IPS DF 19.7 (cell line): Measurements from ENCODE around the gene SHISA9.

Experiments used
- DNase-seq: peaks from one replicate; pipeline ENCODE4 v3.0.0-alpha.2; 2013; ENCODE audit warnings: low read depth, low spot score

SHISA9 gene

DNA sequence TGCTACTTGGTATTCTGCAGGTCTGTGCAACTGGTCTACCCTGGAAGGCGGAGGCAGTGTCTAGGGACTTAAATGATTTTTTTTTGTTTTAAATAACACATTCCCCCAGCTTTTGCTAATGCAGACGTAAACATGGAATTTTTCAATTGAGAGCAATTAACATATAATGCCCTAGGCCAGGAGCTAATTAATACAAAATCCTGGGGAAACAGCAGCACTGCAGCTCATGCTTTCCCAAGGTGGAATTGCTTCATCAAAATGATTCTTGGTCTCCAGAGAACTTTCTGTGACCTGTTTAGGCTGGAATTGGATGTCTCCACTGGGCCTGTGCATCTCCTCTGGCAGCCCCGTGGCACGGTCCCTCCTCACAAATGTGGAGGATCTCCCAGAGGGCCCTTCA lies 50.6 kb downstream of the SHISA9 start:
- no peak for DNase-seq

DNA sequence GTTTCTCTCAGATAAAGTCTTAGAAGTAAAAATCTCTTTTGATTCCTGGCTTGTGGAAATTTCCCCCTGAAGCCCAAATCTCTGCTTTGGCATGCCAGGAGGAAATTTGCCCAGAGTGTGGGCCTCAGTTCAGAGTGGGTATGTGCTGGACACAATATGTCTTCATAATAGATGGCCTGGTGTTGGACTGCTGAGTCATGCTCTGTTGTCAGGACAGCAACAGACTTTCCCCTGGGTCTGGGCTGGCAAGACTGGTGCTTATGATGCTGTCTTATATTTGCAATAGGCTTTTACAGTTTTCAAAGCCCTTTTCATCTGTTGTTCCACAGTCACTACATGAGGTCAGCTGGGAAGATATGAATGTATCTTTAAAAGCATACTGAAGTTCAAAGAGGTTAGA lies 57.0 kb downstream of the SHISA9 start:
- DNase-seq: no peak

DNA sequence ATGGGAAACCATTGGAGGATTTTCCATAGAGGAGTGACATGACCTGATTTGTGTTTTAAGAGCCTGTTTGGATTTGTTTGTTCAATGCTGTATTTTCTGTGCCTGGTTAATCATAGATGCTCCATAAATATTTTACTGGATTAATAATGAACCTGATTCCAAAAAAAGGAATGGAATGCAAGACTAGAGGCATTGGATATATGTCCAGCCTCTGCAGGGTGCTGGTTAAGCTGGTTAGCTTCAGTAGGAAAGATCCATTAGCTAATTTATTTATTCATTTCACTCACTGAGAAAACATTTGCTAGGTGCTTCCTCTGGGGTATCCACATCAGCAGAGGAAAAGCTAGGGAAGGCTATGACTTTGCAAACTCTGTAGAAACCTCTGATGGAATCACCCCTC lies 57.7 kb downstream of the SHISA9 start:
- DNase-seq: no peak

DNA sequence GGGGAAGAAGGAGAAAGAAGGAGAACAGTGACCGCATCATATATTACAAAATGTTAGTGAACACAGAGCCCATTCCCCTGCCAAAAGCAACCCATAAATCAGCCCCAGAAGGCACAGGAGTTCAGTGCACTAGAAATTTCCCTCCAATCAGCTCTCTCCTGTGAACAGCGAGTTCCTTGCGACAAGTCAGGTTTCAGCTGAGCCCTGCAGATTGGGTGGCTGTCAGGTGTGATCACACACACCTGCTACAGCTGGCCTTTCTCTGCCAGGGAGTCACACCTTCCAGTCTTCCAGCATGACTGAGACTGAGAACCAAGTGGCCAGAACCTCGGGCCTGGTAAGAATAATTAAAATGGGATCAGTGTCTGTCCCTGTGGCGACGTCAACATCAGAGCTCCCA lies 60.2 kb downstream of the SHISA9 start:
- DNase-seq: no peak

DNA sequence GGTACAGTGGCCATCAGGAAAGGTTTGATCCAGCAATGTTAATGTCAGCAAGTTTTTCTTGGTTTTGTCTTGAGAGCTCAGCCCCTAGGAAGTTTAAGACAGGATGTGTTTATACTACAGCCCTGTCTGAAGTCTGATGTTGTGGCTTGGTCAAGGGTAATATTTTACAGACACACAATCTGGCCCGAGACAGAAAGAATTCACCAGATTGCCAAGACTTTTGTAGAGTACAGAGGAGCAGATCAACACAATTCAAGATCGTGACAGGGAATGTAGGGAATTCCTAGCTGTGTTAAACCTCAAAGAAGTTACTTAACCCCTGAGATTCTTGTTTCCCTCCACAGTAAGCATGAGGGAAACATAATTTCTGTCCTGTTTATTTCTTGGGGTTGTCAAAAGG lies 63.1 kb downstream of the SHISA9 start:
- no peak for DNase-seq

DNA sequence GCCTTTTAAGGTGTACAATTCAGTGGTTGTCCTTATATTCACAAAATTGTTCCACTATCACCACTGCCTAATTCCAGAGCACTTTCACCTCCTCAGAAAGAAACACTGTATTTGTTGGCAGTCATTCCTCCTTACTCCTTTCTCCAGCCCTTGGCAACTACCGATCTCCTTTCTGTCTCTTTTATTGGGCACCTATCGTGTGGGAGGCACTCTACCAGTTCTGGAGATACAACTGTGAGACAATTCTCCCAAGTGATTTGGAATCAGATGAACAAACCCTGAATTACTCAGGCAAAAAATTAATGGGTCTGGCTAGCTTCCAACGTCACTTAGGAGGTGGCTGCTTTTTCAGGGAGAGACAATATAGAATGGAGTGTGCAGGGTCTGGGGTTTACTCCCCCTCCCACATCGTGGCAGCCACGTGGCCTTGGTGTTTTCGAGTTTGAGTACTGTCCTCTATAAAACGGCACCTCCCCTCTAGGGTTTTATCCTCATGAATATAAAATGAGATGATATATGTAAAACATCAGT lies 63.9 kb downstream of the SHISA9 start:
- no peak for DNase-seq

DNA sequence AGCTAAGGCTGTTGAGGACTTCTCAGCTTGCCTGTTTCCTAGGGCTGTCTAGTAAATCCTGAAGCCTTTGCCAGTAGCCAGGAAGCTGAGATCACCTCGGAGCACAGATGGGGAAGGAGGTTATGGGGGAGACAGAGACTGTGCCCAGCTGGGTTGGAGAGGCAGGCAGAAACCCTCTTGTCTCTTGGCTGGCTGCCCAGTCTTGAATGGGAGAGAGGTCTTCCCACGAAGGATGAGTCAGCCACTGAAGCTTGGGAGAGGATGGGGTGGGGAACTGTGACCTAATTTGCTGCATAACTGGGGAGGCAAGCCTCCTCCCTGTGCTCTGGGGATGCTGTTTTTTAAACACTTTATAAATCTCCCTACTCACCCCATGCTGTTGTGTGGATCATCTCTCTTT lies 69.8 kb downstream of the SHISA9 start:
- DNase-seq: no peak

DNA sequence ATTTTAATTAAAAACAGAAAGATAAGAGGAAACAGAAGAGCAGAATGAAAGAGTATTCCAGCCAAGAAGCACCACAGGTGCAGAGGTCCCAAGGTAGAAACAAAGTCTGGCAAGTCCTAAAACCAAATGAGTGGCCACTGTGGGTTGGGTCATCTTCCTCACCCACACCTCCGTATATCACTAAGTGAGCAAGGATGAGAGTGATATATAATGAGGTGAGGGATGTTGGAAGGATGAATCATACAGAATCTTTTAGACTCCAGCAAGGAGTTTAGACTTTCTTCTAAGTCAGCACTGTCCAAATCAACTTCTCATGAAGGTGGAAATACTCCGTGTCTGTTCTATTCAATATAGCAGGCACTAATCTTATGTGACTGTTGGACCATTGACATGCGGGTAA lies 70.8 kb downstream of the SHISA9 start:
- DNase-seq: no peak

DNA sequence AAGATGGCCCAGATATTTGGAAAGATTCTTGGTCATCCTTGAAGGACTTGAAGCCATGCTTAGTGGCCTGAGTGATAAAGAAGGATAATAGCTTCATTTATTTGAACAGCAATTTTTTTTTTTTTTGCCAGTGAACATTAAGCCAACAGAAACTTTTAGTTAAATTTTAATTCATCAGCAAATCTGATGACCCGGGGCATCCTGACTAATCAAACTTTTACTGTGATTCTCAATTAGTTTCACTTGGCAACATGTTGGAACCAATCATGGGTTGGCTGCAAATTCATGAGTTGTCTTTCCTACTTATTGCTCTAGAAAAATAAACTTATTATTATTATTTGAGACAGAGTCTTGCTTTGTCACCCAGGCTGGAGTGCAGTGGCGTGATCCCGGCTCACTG lies 74.4 kb downstream of the SHISA9 start:
- no peak for DNase-seq

DNA sequence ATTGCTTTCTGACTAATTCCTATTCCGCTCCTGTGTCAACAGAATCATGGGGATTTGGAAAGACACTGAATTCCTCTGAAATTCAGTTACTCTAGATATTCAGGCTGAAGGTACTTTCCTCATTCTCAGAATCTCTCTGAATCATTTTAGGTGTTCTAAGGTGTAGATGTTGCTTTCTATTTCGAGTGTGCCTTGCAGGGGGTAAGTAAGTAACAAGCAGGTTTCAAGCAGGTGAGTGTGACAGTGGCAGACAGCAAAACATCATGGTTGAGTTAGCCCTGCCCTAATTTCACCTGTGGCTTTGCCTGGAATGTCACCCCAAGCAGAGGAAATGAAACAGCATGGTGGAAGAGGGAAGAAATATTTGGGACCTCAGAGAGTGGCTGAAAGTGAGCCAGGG lies 75.1 kb downstream of the SHISA9 start:
- DNase-seq: no peak

DNA sequence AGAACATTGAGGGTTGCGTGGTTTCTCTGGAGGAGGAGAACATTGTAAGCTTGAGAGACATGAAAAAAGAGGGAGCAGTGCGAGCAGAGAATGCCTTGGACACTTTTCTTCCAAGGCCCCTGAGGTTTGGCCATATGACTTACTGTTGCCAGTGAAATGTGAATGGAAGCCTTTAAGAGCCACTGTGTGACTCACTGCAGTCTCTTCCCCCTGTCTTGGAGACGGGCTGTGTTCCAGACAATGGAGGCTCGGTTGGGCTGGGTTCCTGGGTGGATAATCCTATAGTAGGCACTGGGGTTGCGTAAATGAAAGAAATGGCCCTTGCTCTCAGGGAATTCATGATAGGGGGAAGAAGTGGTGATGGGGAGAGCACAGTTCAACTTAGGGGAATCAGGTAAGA lies 75.5 kb downstream of the SHISA9 start:
- no peak for DNase-seq

DNA sequence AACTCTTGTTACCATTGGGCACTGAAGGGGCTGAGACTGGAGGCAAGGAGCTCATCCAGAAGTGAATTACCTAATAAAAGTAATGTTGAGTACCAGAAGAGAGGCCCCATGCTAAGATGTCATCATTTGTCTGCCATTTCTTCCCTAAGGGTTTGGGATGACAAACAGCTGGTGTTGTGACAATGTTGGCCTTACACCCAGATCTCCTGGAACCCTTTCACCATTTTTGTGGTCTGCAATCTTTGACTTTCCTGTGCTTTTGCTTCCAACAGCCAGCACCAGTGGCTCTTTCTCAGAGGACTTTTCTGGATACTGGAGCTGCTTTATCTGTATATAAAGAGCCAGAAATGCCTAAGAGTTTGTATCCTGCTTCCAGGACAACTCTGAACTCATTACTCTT lies 84.1 kb downstream of the SHISA9 start:
- DNase-seq: no peak

DNA sequence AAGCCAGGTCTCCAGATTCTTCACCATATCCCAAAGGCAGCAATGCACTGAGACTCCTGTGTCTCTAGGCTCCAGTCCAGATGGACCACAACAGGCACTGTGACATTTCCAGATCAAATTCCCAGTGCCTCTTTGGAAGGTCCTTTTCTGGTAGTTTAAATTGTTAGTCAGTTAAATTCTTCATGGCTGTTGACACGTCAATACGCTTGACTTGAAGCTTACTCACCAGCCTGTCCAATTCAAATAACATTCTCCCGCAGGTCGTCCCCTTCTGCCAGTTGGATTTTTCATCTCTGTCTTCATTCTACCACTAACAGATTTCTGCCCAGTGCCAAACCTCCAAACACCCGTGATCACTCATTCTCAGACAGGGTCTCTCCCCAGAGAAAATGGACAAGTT lies 86.7 kb downstream of the SHISA9 start:
- no peak for DNase-seq

DNA sequence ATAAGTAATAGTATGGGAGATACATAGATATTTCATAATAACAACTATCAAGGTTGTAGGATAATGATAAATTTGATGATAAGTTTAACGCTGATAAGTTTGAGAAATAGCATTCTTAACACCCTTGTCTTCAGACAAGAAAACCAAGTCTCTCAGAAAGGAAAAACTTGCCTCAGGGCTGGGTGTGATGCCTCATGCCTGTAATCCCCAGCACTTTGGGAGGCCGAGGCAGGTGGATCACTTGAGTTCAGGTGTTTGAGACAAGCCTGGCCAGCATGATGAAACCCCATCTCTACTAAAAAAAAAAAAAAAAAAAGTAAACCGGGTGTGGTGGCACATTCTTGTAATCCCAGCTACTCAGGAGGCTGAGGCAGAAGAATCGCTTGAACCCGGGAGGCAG lies 90.7 kb downstream of the SHISA9 start:
- DNase-seq: no peak

DNA sequence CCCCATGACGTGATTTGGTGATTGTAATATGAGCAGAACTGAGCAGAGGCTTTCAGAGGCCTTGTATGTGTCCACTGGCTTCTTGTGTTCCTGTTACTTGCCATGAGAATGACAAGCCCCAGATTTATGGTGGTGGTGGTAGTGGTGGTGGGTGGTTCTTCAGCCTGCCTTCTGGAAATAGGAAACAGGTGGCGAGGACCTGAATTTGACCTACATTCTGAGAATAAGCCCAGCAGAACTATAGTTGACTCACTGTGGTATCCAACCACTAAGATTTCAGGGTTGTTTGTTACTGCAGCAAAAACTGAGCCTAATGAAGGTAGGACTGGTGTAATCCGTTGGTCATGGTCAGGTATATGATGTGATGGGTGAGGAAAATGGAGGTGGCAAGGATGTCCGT lies 93.0 kb downstream of the SHISA9 start:
- no peak for DNase-seq

DNA sequence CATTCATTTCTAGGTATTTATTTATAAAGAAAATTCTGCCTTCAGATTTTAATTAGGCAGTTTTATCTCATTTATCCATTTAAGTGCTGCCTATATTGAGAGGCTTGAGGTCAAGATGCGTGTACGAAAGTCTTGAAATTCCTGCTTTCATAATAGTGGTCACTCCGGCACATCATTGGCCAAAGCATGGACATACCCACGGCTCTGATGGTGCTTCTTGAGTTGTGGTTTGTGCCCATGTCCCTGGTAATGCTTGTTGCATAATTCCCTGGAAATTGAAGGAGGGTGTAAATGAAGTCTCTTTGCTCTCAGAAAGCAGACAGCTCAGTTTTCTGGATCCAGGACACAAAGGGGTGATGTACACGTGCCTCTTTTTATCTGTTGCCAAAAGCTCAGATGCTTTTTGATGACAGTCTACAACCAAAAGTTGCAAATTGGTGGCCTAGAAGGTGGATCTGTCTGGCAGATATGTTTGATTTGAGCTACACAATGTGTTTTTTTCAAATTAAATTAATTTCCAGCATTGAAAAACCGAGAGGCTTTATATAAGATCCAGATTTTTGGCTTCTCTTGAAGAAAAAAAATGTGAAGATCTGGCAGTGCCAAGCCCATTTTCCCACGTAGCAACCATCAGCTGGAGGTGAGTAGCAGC lies 94.4 kb downstream of the SHISA9 start:
- DNase-seq: no peak

DNA sequence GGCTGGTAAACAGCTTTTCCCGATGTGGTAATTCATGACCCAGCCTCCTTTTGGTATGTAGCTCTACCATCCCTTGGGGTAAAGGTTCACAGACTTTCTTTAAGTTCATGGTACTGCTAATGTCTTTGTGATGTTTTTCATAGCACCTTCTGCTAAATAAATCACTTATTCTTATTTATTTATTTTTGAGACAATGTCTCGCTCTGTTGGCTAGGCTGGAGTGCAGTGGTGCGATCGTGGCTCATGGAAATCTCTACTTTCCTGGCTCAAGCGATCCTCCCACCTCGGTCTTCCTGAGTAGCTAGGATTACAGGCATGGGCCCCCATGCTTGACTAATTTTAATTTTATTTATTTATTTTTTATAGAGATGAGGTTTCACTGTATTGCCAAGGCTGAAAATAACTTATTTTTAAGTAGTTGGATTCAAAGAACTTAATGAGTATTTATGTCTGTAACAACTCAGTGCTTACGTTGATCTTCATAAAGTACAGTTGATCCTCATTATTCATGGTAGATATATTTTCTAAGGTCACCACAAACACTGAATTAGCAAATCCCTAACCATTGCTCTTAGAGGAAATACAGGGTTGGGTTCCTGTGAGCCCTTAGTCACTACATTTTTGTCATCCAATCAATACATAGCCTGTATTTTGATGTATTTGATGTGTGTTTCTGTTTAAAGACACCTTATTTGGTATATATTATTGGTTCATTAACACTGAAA lies 97.1 kb downstream of the SHISA9 start:
- DNase-seq: no peak

DNA sequence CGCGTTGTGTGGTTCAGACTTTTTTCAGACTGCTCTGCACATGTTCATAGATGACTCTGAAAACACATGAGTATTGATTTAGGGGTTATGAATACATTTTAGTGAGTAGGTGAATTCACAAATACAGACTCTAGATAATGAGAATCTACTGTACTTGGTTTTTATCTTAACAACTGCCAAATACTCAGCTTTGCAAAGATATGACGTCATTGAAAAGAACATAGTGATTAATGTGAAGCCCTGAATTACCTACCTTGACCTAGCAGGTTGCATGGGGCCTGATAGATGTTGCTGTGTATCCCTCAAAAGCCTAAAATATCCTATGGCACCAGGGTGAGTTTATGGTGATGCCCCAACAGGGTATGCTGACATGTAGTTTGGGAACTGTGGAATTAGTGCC lies 98.0 kb downstream of the SHISA9 start:
- DNase-seq: no peak

DNA sequence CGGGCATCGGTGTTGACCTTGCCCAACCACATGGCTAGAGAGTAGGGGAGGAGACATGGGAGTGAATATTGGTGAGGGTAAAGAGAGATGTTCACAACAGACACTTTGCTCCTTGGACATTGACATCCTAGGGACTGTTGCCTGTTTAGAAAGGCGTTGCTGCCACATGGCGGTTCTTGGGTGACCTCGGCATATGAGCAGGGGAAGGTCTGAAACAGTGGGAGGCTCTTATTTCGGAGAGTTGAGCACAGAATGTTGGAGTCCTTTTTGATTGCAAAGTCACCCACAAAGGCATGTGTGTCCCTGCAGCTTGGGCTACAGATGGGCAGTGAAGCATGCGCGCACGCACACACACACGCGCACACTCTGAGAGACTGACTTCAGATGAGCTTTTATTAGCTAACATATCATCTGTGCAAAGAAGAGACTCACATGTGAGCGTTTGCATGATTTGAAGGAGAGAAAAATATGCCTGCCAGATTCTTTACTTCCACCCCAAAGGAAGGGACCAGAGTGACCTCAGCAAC lies 104.4 kb downstream of the SHISA9 start:
- DNase-seq: no peak

DNA sequence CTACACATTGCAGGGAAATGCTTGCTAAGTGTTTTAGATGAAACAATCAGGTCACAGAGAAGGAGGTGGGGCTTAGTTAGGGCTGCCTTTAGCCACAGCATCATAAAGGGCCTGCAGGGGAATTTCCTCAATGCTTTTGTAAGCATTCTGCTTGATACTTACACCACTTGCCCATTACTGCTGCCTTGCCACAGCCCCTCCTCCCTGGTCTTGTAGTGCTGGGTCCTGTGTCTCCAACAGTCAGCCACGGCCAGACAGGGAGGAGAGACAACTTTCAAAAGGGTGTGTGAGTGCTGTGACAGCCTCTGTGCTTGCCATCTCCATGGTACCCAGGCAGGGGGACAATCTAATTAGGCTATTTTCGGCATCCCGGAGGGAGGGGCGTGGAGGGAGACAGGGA lies 111.2 kb downstream of the SHISA9 start:
- no peak for DNase-seq

DNA sequence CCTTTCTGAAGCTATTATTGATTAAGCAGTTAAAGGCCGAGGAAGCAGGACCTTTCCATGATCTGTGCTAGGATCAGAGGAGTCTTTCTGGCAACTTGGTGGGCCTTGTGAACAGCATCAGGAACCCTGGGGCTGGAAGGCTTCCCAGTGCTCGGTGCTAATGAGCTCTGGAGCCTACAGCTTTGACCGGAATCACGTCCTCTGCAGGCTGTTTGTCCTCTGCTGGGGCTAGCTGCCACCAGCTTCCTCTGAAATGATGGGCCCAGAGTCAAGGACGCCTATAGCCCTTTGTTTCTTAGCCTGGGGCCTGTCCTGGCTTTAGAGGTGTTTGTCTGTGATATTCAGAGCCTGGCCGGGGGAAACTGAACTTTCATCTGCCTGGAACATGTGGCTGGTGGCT lies 111.6 kb downstream of the SHISA9 start:
- no peak for DNase-seq

DNA sequence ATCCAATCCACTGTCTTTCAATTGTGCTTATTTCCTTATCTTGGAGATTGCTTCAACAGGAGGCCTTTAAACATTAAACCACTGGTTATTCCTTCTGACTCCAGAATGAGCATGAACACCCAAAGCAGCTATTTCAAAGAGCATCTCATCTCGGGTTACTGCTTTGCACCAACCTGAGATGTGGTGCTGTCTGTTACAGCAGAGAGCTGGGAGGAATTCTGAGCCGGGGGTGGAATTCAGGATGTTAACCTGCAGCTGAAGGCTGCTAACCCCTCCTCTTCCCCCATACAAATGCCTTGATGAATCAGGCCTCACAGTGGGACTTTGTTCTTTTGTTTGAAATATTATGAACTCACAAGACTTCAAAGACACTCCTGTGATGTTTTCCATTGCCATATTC lies 113.1 kb downstream of the SHISA9 start:
- peak; percentile 63 for DNase-seq

DNA sequence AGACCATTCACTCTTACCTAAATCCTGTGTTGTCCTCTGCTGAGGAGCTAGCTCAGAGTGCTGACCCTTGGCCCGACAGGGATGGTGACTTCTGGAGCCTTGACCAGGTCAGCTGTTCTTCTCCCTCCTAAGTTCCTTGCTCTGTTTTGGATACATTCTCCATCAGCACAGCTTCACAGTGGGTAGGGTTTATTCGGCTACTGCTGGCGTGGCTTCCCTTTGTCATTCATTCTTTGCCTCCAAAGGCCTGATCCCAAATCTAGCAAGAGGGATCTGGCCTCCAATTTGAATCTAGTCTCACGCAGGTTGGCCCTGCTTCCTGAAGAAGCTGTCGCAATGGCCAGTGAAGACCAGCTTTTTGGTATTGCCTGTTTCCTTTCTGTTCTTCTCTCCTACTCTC lies 116.6 kb downstream of the SHISA9 start:
- DNase-seq: no peak
